Measurements from ENCODE around the gene WSB1. TPM values are rescaled to one million over a fixed set of nuclear protein-coding genes. Genes with fewer than 3 reads are reported as not detected.

Gene WSB1
- total and polyA plus RNA-seq, 2 of the 8 experiments (the other 6 are each of a cell fraction or from before 2014, with no cell fraction given) = 113 to 140 TPM

GRCh38 chr17:27263386-27263785 is 30.5 kb upstream of the WSB1 start:
- no peak overlapping the region for H3K9ac ChIP-seq (replicated peaks in 1 of 4; ENCODE audit: extremely low read depth in 1 of 4, low read depth in 3 of 4, low read length in 3 of 4)
- H3K4ac ChIP-seq (replicated peaks; ENCODE audit: insufficient read length, low read depth, low read length) = no peak overlapping the region
- 89% methylated on average over 5 of the region's 5 CpGs; no CpG with 5 or more reads in 1 of the 2 experiments for whole genome bisulfite sequencing, 2 experiments (ENCODE audit: extremely low coverage in 1 of 2, insufficient coverage in 1 of 2, insufficient read length in 1 of 2, insufficient replicate concordance in 2 of 2, low coverage in 1 of 2, low lambda C conversion rate in 2 of 2, missing lambda C conversion rate in 1 of 2)
- H3K56ac ChIP-seq (replicated peaks; ENCODE audit: insufficient read length, low read depth, low read length) = no peak overlapping the region
- no peaks in the 10 kb centered on the region; a peak in 1 of 8 replicates for H3K36me3 ChIP-seq (ENCODE audit: control insufficient read depth in 2 of 4, insufficient read depth in 4 of 4, low read length in 3 of 4)
- CTCF ChIA-PET (ENCODE audit: partially characterized antibody) = interaction anchor here (1.8 to 3.2 kb wide), 2 partner anchors 27 to 388 kb away, joined by 8 to 13 read pairs; no protein-coding TSS in a partner anchor
- no peak overlapping the region for H3K14ac ChIP-seq (ENCODE audit: insufficient read length)
- H4K91ac ChIP-seq (replicated peaks; ENCODE audit: insufficient read length, low read length) = no peak overlapping the region
- FAIRE-seq (no peak), DNase-seq (ENCODE audit: low read depth in 1 of 2, low spot score in 2 of 2) (no peak)
- H4K20me1 ChIP-seq (replicated peaks in 1 of 2; ENCODE audit: control insufficient read depth in 1 of 2, insufficient read depth in 2 of 2, low read length in 2 of 2) = no peaks in the 10 kb centered on the region
- H2AK5ac ChIP-seq (ENCODE audit: low read depth, low read length) = no peak overlapping the region
- H3K79me2 ChIP-seq (ENCODE audit: control insufficient read depth in 1 of 2, insufficient read depth in 2 of 2, low read length in 2 of 2) = no peaks in the 10 kb centered on the region
- H3K79me1 ChIP-seq (ENCODE audit: low read depth, low read length) = no peaks in the 10 kb centered on the region
- H3K4me2 ChIP-seq (ENCODE audit: insufficient read depth in 1 of 2, low read depth in 2 of 2, low read length in 2 of 2) = no peak overlapping the region
- H3K4me3 ChIP-seq (ENCODE audit: extremely low read depth in 1 of 4, insufficient read depth in 2 of 4, low read depth in 3 of 4, low read length in 4 of 4) = no peak overlapping the region
- no peaks in the 10 kb centered on the region for H3K9me3 ChIP-seq (ENCODE audit: insufficient read depth in 2 of 2, low read depth in 1 of 2, low read length in 1 of 2)
- H2BK20ac ChIP-seq (ENCODE audit: low read length) = no peak overlapping the region
- H2BK5ac ChIP-seq (ENCODE audit: low read depth, low read length) = no peak overlapping the region
- no peak overlapping the region for H4K5ac ChIP-seq (ENCODE audit: insufficient read length, low read depth, low read length)
- TF ChIP-seq KDM4A (IDR thresholded peaks at IDR 0.05; ENCODE audit: low read depth, low read length, severe bottlenecking) = no peak
- TF ChIP-seq FOSL1 (IDR thresholded peaks at IDR 0.05; ENCODE audit: insufficient read depth, low read depth, low read length) = no peak
- TF ChIP-seq GTF2F1 (IDR thresholded peaks at IDR 0.05; ENCODE audit: borderline replicate concordance, low read depth, low read length) = no peak
- TF ChIP-seq HDAC6 (IDR thresholded peaks at IDR 0.05; ENCODE audit: low read depth, low read length) = no peak
- no peak for TF ChIP-seq GABPA (IDR thresholded peaks at IDR 0.05; ENCODE audit: borderline replicate concordance, insufficient read depth, low read length)
- TF ChIP-seq EP300 (IDR thresholded peaks at IDR 0.05; ENCODE audit: borderline replicate concordance in 1 of 2, low read depth in 2 of 2, low read length in 2 of 2) = no peak
- no peak for TF ChIP-seq CREB1 (IDR thresholded peaks at IDR 0.05)
- TF ChIP-seq ATF2 (IDR thresholded peaks at IDR 0.05; ENCODE audit: low read length) = no peak
- no peak for TF ChIP-seq CBX8 (IDR thresholded peaks at IDR 0.05; ENCODE audit: borderline replicate concordance, low read depth, low read length)
- TF ChIP-seq CHD2 (IDR thresholded peaks at IDR 0.05; ENCODE audit: low read length) = no peak
- no peak for TF ChIP-seq CBX5 (IDR thresholded peaks at IDR 0.05; ENCODE audit: low read depth, low read length)
- H3K4me1 ChIP-seq (replicated peaks in 1 of 4; ENCODE audit: control insufficient read depth in 3 of 4, insufficient read depth in 4 of 4, low read length in 3 of 4) = no peaks in the 10 kb centered on the region
- POLR2A ChIA-PET (ENCODE audit: partially characterized antibody) = interaction anchor here (1.3 to 1.6 kb wide), 2 partner anchors 14 to 31 kb away, joined by 5 to 6 read pairs; partner anchors contain the start of gene WSB1
- H2BK120ac ChIP-seq (replicated peaks; ENCODE audit: low read depth, low read length) = no peak overlapping the region
- H2BK15ac ChIP-seq (ENCODE audit: low read length) = no peak overlapping the region
- H4K8ac ChIP-seq (ENCODE audit: extremely low read depth, insufficient read depth, low read length) = no peak overlapping the region
- no peaks in the 10 kb centered on the region for H3K27me3 ChIP-seq (replicated peaks in 1 of 4; ENCODE audit: control insufficient read depth in 3 of 4, extremely low read depth in 1 of 4, insufficient read depth in 3 of 4, low read length in 3 of 4)
- no peak overlapping the region for H2BK12ac ChIP-seq (ENCODE audit: low read depth, low read length)
- no peak overlapping the region for H3K27ac ChIP-seq (ENCODE audit: low read depth, low read length)
- no peaks in the 10 kb centered on the region; the same call in 1 of the 2 replicates for H3K23me2 ChIP-seq (ENCODE audit: low read depth, low read length)
- H2AFZ ChIP-seq (ENCODE audit: low read length) = no peak overlapping the region
- H3K18ac ChIP-seq (ENCODE audit: extremely low read depth, low read length) = no peak overlapping the region
- no peak overlapping the region for H3K23ac ChIP-seq (ENCODE audit: insufficient read length)

All from H1 (cell line).